ENCODE results near the gene ODAD4. TPM values are rescaled to one million over a fixed set of nuclear protein-coding genes. Genes with fewer than 3 reads are reported as not detected.

Gene ODAD4
- total RNA-seq, 1 donor from 2014 or later, result 0.98 TPM

DNA sequence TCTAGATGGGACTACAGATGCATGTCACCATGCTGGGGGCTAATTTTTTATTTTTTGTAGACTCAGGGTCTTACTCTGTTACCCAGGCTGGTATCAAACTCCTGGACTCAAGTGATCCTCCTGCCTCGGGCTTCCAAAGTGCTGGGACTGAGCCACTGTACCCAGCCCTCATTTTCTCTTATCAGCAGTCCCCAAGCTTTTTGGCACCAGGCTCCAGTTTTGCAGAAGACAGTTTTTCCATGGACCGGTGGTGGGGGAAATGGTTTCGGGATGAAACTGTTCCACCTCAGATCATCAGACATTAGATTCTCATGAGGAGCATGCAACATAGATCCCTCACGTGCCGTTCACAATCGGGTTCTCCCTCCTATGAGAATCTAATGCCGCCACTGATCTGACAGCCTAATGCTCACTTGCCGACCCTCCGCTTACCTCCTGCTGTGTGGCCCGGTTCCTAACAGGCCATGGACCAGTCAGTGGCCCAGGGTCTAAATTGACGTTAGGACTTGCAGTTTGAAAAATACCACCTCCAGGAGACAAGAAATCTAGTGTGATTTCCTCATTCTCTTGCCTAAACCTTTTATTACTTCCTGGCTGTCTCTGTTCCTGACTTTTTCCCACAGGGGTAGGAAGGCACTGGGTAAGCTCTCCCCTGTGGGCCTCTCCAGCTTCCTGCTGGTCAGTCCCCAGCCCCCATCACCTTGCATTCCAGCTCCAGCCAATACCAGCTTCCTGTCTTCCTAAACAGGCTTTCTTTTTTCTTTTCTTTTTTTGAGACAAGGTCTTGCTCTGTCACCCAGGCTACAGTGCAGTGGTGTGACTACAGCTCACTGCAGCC lies 26.8 kb downstream of the ODAD4 start:
- peaks cover 19% of the 10 kb centered on the region for H3K4me1 Mint-ChIP-seq (ENCODE audit: low read depth, unreplicated experiment)
- no peaks in the 10 kb centered on the region for H3K9me3 Mint-ChIP-seq (ENCODE audit: unreplicated experiment)
- no peaks in the 10 kb centered on the region for H3K36me3 Mint-ChIP-seq (ENCODE audit: low read depth, unreplicated experiment)
- H3K27ac ChIP-seq (ENCODE audit: low read depth, low read length), result no peak overlapping the region
- H3K27ac Mint-ChIP-seq (ENCODE audit: unreplicated experiment), result peak overlapping the region; percentile 71
- peaks cover 17% of the 10 kb centered on the region for H3K4me1 ChIP-seq (ENCODE audit: insufficient read depth, low read length)
- H3K27me3 ChIP-seq (ENCODE audit: insufficient read depth, low read length), result no peaks in the 10 kb centered on the region
- no peaks in the 10 kb centered on the region for H3K79me2 ChIP-seq (ENCODE audit: insufficient read depth, low read length)
- H3K36me3 ChIP-seq (ENCODE audit: insufficient read depth, low read length), result no peaks in the 10 kb centered on the region
- H3K9ac ChIP-seq (ENCODE audit: low read length), result no peak overlapping the region
- no peak for FAIRE-seq
- no peak overlapping the region for H3K4me3 ChIP-seq (ENCODE audit: insufficient read depth, low read depth, low read length)
- no peaks in the 10 kb centered on the region for H4K20me1 ChIP-seq (ENCODE audit: insufficient read depth, low read length)
- no peaks in the 10 kb centered on the region for H3K9me3 ChIP-seq (ENCODE audit: insufficient read depth, low read depth, low read length)
- no peak overlapping the region for H3K4me2 ChIP-seq (ENCODE audit: low read length)
- no peak for DNase-seq (ENCODE audit: low read depth)
- H3K4me3 Mint-ChIP-seq (ENCODE audit: unreplicated experiment), result peak overlapping the region; percentile 22
- H2AFZ ChIP-seq (ENCODE audit: low read depth, low read length), result peak overlapping the region; percentile 0
- peaks cover 1% of the 10 kb centered on the region for H3K27me3 Mint-ChIP-seq (ENCODE audit: low read depth, unreplicated experiment)
- TF ChIP-seq, protein P1, sequence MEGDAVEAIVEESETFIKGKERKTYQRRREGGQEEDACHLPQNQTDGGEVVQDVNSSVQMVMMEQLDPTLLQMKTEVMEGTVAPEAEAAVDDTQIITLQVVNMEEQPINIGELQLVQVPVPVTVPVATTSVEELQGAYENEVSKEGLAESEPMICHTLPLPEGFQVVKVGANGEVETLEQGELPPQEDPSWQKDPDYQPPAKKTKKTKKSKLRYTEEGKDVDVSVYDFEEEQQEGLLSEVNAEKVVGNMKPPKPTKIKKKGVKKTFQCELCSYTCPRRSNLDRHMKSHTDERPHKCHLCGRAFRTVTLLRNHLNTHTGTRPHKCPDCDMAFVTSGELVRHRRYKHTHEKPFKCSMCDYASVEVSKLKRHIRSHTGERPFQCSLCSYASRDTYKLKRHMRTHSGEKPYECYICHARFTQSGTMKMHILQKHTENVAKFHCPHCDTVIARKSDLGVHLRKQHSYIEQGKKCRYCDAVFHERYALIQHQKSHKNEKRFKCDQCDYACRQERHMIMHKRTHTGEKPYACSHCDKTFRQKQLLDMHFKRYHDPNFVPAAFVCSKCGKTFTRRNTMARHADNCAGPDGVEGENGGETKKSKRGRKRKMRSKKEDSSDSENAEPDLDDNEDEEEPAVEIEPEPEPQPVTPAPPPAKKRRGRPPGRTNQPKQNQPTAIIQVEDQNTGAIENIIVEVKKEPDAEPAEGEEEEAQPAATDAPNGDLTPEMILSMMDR (IDR thresholded peaks at IDR 0.05; ENCODE audit: insufficient read depth, low read depth, low read length), result no peak
- no peak for TF ChIP-seq EZH2 (IDR thresholded peaks at IDR 0.05; ENCODE audit: insufficient read depth, low read length)

DNA sequence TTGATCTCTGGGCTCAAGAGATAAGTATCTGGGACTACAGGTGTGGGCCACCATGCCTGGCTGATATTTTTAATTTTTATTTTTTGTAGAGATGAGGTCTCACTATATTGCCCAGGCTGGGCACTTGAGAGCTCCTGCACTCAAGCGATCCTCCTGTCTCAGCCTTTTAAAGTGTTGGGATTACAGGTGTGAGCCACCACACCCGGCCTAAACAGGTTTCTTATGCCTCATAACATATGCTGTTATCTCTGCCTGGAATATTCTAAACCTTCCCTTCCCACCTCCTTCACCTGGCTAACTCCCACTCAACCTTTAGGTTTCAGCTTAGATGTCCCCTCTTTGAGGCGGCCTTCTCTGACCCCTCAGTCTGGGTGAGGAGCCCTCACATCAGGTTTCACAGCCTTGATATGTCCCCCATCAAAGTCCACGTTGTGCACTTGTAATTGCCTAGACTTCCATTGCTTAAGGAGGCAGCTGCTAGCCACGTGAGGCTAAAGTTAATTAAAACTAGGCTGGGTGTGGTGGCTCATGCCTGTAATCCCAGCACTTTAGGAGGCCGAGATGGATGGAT lies 27.5 kb downstream of the ODAD4 start:
- no peak overlapping the region for H3K4me2 ChIP-seq (ENCODE audit: low read length)
- no peak overlapping the region for H3K27ac ChIP-seq (ENCODE audit: low read depth, low read length)
- no peaks in the 10 kb centered on the region for H3K9me3 ChIP-seq (ENCODE audit: insufficient read depth, low read depth, low read length)
- no peak overlapping the region for H3K9ac ChIP-seq (ENCODE audit: low read length)
- Mint-ChIP-seq H3K4me1 (ENCODE audit: low read depth, unreplicated experiment) (peaks cover 19% of the 10 kb centered on the region), H3K27ac (ENCODE audit: unreplicated experiment) (peak overlapping the region; percentile 71), H3K4me3 (ENCODE audit: unreplicated experiment) (no peak overlapping the region), H3K27me3 (ENCODE audit: low read depth, unreplicated experiment) (peaks cover 3% of the 10 kb centered on the region), H3K9me3 (ENCODE audit: unreplicated experiment) (no peaks in the 10 kb centered on the region), H3K36me3 (ENCODE audit: low read depth, unreplicated experiment) (no peaks in the 10 kb centered on the region)
- DNase-seq (ENCODE audit: low read depth) (no peak), FAIRE-seq (no peak)
- no peak overlapping the region for H3K4me3 ChIP-seq (ENCODE audit: insufficient read depth, low read depth, low read length)
- H3K79me2 ChIP-seq (ENCODE audit: insufficient read depth, low read length), result no peaks in the 10 kb centered on the region
- H3K36me3 ChIP-seq (ENCODE audit: insufficient read depth, low read length), result no peaks in the 10 kb centered on the region
- no peak overlapping the region for H2AFZ ChIP-seq (ENCODE audit: low read depth, low read length)
- H3K27me3 ChIP-seq (ENCODE audit: insufficient read depth, low read length), result no peaks in the 10 kb centered on the region
- H3K4me1 ChIP-seq (ENCODE audit: insufficient read depth, low read length), result peaks cover 17% of the 10 kb centered on the region
- H4K20me1 ChIP-seq (ENCODE audit: insufficient read depth, low read length), result no peaks in the 10 kb centered on the region
- TF ChIP-seq EZH2 (IDR thresholded peaks at IDR 0.05; ENCODE audit: insufficient read depth, low read length), result no peak
- TF ChIP-seq, protein P1 (IDR thresholded peaks at IDR 0.05; ENCODE audit: insufficient read depth, low read depth, low read length), result no peak

DNA sequence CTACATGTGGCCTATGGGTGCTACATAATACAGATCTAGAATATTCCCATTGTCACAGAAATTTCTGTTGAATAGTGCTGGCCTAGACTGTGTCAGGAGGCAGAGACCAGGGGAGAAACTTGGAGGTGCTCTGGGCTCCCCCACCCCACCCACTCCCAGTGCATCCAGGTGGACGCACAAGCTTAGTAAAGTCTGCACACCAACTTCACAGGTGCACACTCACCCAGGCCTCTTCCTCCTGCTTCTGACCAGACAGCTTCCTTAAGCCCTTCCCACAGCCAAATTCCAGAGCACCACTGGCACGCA lies 28.6 kb downstream of the ODAD4 start:
- H3K4me1 ChIP-seq (ENCODE audit: insufficient read depth, low read length), result peaks cover 17% of the 10 kb centered on the region
- no peaks in the 10 kb centered on the region for H3K36me3 ChIP-seq (ENCODE audit: insufficient read depth, low read length)
- H3K36me3 Mint-ChIP-seq (ENCODE audit: low read depth, unreplicated experiment), result no peaks in the 10 kb centered on the region
- peak overlapping the region; percentile 50 for H3K4me2 ChIP-seq (ENCODE audit: low read length)
- H3K9me3 Mint-ChIP-seq (ENCODE audit: unreplicated experiment), result no peaks in the 10 kb centered on the region
- no peak overlapping the region for H3K4me3 ChIP-seq (ENCODE audit: insufficient read depth, low read depth, low read length)
- peaks cover 19% of the 10 kb centered on the region for H3K4me1 Mint-ChIP-seq (ENCODE audit: low read depth, unreplicated experiment)
- TF ChIP-seq, protein P1 (IDR thresholded peaks at IDR 0.05; ENCODE audit: insufficient read depth, low read depth, low read length), result no peak
- no peak for TF ChIP-seq EZH2 (IDR thresholded peaks at IDR 0.05; ENCODE audit: insufficient read depth, low read length)
- H3K27me3 ChIP-seq (ENCODE audit: insufficient read depth, low read length), result no peaks in the 10 kb centered on the region
- FAIRE-seq (no peak), DNase-seq (ENCODE audit: low read depth) (peak; percentile 23)
- H3K79me2 ChIP-seq (ENCODE audit: insufficient read depth, low read length), result no peaks in the 10 kb centered on the region
- no peaks in the 10 kb centered on the region for H4K20me1 ChIP-seq (ENCODE audit: insufficient read depth, low read length)
- H2AFZ ChIP-seq (ENCODE audit: low read depth, low read length), result no peak overlapping the region
- no peak overlapping the region for H3K27ac Mint-ChIP-seq (ENCODE audit: unreplicated experiment)
- no peaks in the 10 kb centered on the region for H3K9me3 ChIP-seq (ENCODE audit: insufficient read depth, low read depth, low read length)
- H3K27ac ChIP-seq (ENCODE audit: low read depth, low read length), result no peak overlapping the region
- H3K4me3 Mint-ChIP-seq (ENCODE audit: unreplicated experiment), result no peak overlapping the region
- peak overlapping the region; percentile 23 for H3K9ac ChIP-seq (ENCODE audit: low read length)
- H3K27me3 Mint-ChIP-seq (ENCODE audit: low read depth, unreplicated experiment), result peaks cover 3% of the 10 kb centered on the region
